GM10248 (cell line): ENCODE results near the gene GOLPH3L.

ENCODE experiments used
- CTCF ChIA-PET: fragments of 300-600 bp; sonication (Branson Sonifier 250); formaldehyde crosslinking; extraction: SDS; loops from one replicate; lab custom pipeline; 2021; ENCODE audit warnings: antibody characterized with exemption; lab: Yijun Ruan, JAX
- POLR2A ChIA-PET: fragments of 350-650 bp; sonication (Branson Sonifier 250); formaldehyde crosslinking; extraction: SDS; loops from one replicate; lab custom pipeline; 2020; ENCODE audit warnings: antibody characterized with exemption; lab: Yijun Ruan, JAX
- DNase-seq: peaks from one replicate; pipeline ENCODE4 v3.0.0; 2012; ENCODE audit errors: extremely low spot score
- CTCF ChIP-seq: IDR thresholded peaks from 2 replicates; pipeline ENCODE4 v1.5.1; 2012; ENCODE audit warnings: mild to moderate bottlenecking, low read depth; ENCODE audit errors: extremely low read depth, missing control alignments, control extremely low read depth

GOLPH3L gene

GRCh38 chr1:150708595-150708994 is 11.6 kb upstream of the GOLPH3L start:
- ChIA-PET CTCF (interaction anchor here (1.2 to 1.6 kb wide), 4 partner anchors 11 to 148 kb away, joined by 3 to 8 read pairs (median 4); partner anchors contain the start of gene GOLPH3L), POLR2A (interaction anchor here (0.9 kb wide), 1 partner anchor 11 kb away, joined by 5 read pairs; the partner anchor contains the start of gene GOLPH3L)
- peak; percentile 61 for DNase-seq
- no peak for TF ChIP-seq CTCF

- CTCF ChIA-PET, result interaction anchor here (1.4 kb wide), 1 partner anchor 15 kb away, joined by 3 read pairs; no protein-coding TSS in a partner anchor
- POLR2A ChIA-PET, result no interaction called here
- no peak for TF ChIP-seq CTCF
- no peak for DNase-seq
These were observed 9.1 kb upstream of the GOLPH3L start for GRCh38 chr1:150706091-150706490.

GRCh38 chr1:150703427-150703826 is 6.5 kb upstream of the GOLPH3L start:
- TF ChIP-seq CTCF, result no peak
- ChIA-PET POLR2A (no interaction called here), CTCF (no interaction called here)
- DNase-seq, result no peak

GRCh38 chr1:150696590-150696989 is 364 bp downstream of the GOLPH3L start:
- CTCF ChIA-PET, result interaction anchor here (0.9 to 2.4 kb wide), 13 partner anchors 9 to 299 kb away, joined by 3 to 10 read pairs (median 5); no protein-coding TSS in a partner anchor
- DNase-seq, result no peak
- POLR2A ChIA-PET, result interaction anchor here (0.6 to 1.4 kb wide), 5 partner anchors 12 to 809 kb away, joined by 3 to 13 read pairs (median 4); partner anchors contain the start of gene MCL1
- TF ChIP-seq CTCF, result no peak

- no peak for DNase-seq
- POLR2A ChIA-PET, result interaction anchor here (1.4 kb wide), 1 partner anchor 68 kb away, joined by 4 read pairs; no protein-coding TSS in a partner anchor
- TF ChIP-seq CTCF, result no peak
- CTCF ChIA-PET, result interaction anchor here (1.2 to 2.4 kb wide), 10 partner anchors 9 to 299 kb away, joined by 3 to 10 read pairs (median 5); no protein-coding TSS in a partner anchor
These were observed 792 bp downstream of the GOLPH3L start for GRCh38 chr1:150696162-150696561.

- ChIA-PET CTCF (interaction anchor here (1.2 to 2.4 kb wide), 4 partner anchors 11 to 300 kb away, joined by 3 to 10 read pairs (median 8); no protein-coding TSS in a partner anchor), POLR2A (no interaction called here)
- no peak for TF ChIP-seq CTCF
- no peak for DNase-seq
These were observed 1.4 kb downstream of the GOLPH3L start for GRCh38 chr1:150695561-150695960.
